HG03045 (cell line): ENCODE data around the gene CNKSR3.
"Not testable (repeated sequence)": the region's sequence is repeated elsewhere in the genome, so short reads cannot be mapped to it uniquely, and the experiment has no call there.

ENCODE experiments used
- ATAC-seq: cut with Tn5 transposase; IDR thresholded peaks from one replicate; pipeline ENCODE4 v1.9.1; 2021; ENCODE audit warnings: mild to moderate bottlenecking, moderate library complexity; ENCODE audit not compliant: unreplicated experiment

The CNKSR3 gene

GRCh38 chr6:154529957-154530356 is 19.5 kb upstream of the CNKSR3 start:
- no peak for ATAC-seq

GRCh38 chr6:154528310-154528915 is 17.9 kb upstream of the CNKSR3 start:
- ATAC-seq: no peak

- ATAC-seq: no peak
These were observed 16.5 kb upstream of the CNKSR3 start for GRCh38 chr6:154526996-154527395.

GRCh38 chr6:154522576-154522975 is 12.1 kb upstream of the CNKSR3 start:
- no peak for ATAC-seq

GRCh38 chr6:154521412-154521811 is 10.9 kb upstream of the CNKSR3 start:
- ATAC-seq: no peak

GRCh38 chr6:154520280-154520679 is 9.8 kb upstream of the CNKSR3 start:
- no peak for ATAC-seq

GRCh38 chr6:154518396-154518795 is 7.9 kb upstream of the CNKSR3 start:
- ATAC-seq: no peak

GRCh38 chr6:154516276-154516675 is 5.8 kb upstream of the CNKSR3 start:
- no peak for ATAC-seq

GRCh38 chr6:154515826-154516225 is 5.3 kb upstream of the CNKSR3 start:
- ATAC-seq: no peak

- not testable (repeated sequence) for ATAC-seq
These were observed 4.6 kb upstream of the CNKSR3 start for GRCh38 chr6:154515076-154515475.

GRCh38 chr6:154514481-154514880 is 4.0 kb upstream of the CNKSR3 start:
- ATAC-seq: no peak

GRCh38 chr6:154513601-154514320 is 3.3 kb upstream of the CNKSR3 start:
- no peak for ATAC-seq

GRCh38 chr6:154512201-154512600 is 1.7 kb upstream of the CNKSR3 start:
- no peak for ATAC-seq

GRCh38 chr6:154511791-154512190 is 1.3 kb upstream of the CNKSR3 start:
- ATAC-seq: no peak

GRCh38 chr6:154509421-154510143 is 903 bp downstream of the CNKSR3 start:
- ATAC-seq: peak; percentile 28

GRCh38 chr6:154508573-154509375 is 1.7 kb downstream of the CNKSR3 start:
- no peak for ATAC-seq

GRCh38 chr6:154506991-154507898 is 3.2 kb downstream of the CNKSR3 start:
- no peak for ATAC-seq

GRCh38 chr6:154506582-154506981 is 3.9 kb downstream of the CNKSR3 start:
- no peak for ATAC-seq

GRCh38 chr6:154506108-154506507 is 4.4 kb downstream of the CNKSR3 start:
- ATAC-seq: no peak

GRCh38 chr6:154504865-154505449 is 5.5 kb downstream of the CNKSR3 start:
- ATAC-seq: no peak
